ENCODE measurements around the gene ZNF804B. TPM values are rescaled to one million over a fixed set of nuclear protein-coding genes. Genes with fewer than 3 reads are reported as not detected.

The ZNF804B gene
- total RNA-seq, 1 donor from 2014 or later: not detected

- H3K9me3 Mint-ChIP-seq: no peaks in the 10 kb centered on the region
- DNase-seq (ENCODE audit: low spot score): no peak
- H3K27ac Mint-ChIP-seq: no peak overlapping the region
- no peaks in the 10 kb centered on the region for H3K36me3 Mint-ChIP-seq (ENCODE audit: low read depth)
- H3K27me3 Mint-ChIP-seq (ENCODE audit: low read depth): no peaks in the 10 kb centered on the region
- no peak overlapping the region for H3K4me3 Mint-ChIP-seq (ENCODE audit: low read depth)
- no peaks in the 10 kb centered on the region for H3K4me1 Mint-ChIP-seq (ENCODE audit: low read depth)
- intact Hi-C loops (cut with micrococcal nuclease): no loop called here
Measured at GRCh38 chr7:88866265-88866863, 106.9 kb downstream of the ZNF804B start.

DNA sequence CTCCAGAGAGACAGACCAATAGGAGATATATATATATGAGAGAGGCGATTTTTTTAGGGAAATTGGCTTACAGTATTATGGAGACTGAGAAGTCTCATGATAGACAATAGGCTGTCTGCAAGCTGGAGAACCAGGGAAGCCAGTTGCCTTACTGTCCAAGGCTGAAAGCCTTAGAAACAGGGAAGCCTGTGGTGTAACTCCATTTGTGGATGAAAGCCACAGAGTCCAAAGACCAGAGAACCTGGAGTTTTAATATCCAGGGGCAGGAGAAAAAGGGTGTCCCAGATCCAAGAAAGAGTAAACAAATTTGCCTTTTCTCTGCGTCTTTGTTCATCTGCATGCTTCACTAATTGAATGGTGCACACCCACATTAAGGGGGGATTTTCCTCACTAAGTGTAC, 107.7 kb downstream of the ZNF804B start:
- H3K9me3 Mint-ChIP-seq: no peaks in the 10 kb centered on the region
- no peaks in the 10 kb centered on the region for H3K27me3 Mint-ChIP-seq (ENCODE audit: low read depth)
- H3K4me3 Mint-ChIP-seq (ENCODE audit: low read depth): no peak overlapping the region
- H3K4me1 Mint-ChIP-seq (ENCODE audit: low read depth): no peaks in the 10 kb centered on the region
- intact Hi-C loops (cut with micrococcal nuclease): no loop called here
- DNase-seq (ENCODE audit: low spot score): no peak
- H3K27ac Mint-ChIP-seq: no peak overlapping the region
- no peaks in the 10 kb centered on the region for H3K36me3 Mint-ChIP-seq (ENCODE audit: low read depth)

DNA sequence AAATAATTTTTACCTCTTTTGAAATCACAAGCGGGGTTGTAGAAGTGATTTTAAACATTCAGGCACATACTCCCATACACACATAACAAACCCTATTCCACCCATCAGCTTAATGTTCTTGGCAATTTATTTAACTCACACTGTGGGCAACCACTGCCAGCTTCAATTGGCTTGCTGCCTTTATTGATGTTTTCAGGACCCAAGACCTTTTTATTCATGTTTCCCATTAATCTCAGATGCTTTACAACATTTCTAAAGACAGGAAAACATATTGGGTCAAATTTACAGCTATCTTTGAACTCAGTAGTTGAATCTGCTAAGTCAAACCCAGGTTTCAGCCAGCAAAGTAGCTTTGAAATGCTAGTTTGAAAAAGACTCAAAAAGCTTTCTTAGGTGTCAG, 109.0 kb downstream of the ZNF804B start:
- Mint-ChIP-seq H3K4me1 (ENCODE audit: low read depth) (no peaks in the 10 kb centered on the region), H3K9me3 (no peaks in the 10 kb centered on the region), H3K27me3 (ENCODE audit: low read depth) (no peaks in the 10 kb centered on the region), H3K36me3 (ENCODE audit: low read depth) (no peaks in the 10 kb centered on the region), H3K27ac (no peak overlapping the region), H3K4me3 (ENCODE audit: low read depth) (no peak overlapping the region)
- intact Hi-C loops (cut with micrococcal nuclease): no loop called here
- no peak for DNase-seq (ENCODE audit: low spot score)

GRCh38 chr7:88881136-88881535, 121.6 kb downstream of the ZNF804B start:
- no peaks in the 10 kb centered on the region for H3K36me3 Mint-ChIP-seq (ENCODE audit: low read depth)
- H3K27ac Mint-ChIP-seq: no peak overlapping the region
- intact Hi-C loops (cut with micrococcal nuclease): no loop called here
- H3K9me3 Mint-ChIP-seq: no peaks in the 10 kb centered on the region
- no peak overlapping the region for H3K4me3 Mint-ChIP-seq (ENCODE audit: low read depth)
- H3K27me3 Mint-ChIP-seq (ENCODE audit: low read depth): no peaks in the 10 kb centered on the region
- no peaks in the 10 kb centered on the region for H3K4me1 Mint-ChIP-seq (ENCODE audit: low read depth)
- DNase-seq (ENCODE audit: low spot score): no peak

DNA sequence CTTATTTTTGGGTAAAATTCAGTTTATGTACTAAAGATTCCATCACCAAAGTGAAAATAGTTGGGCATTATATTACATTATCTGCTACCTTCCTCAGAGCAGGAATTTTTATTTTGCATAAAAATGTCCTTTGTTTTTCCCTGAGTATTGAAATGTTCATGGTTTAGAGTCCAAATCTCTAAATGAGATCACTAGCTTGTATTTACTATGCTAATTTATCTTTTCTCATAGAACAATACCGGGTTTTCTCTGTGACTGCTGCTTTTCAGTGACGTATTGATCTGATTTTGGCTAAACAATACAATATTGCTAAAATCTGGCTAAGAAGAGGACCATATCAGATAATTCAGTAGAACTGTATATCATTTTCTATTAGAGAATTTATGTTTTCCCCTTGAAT, 125.6 kb downstream of the ZNF804B start:
- Mint-ChIP-seq H3K9me3 (no peaks in the 10 kb centered on the region), H3K36me3 (ENCODE audit: low read depth) (no peaks in the 10 kb centered on the region), H3K4me3 (ENCODE audit: low read depth) (no peak overlapping the region), H3K4me1 (ENCODE audit: low read depth) (no peaks in the 10 kb centered on the region), H3K27me3 (ENCODE audit: low read depth) (no peaks in the 10 kb centered on the region), H3K27ac (no peak overlapping the region)
- intact Hi-C loops (cut with micrococcal nuclease): no loop called here
- DNase-seq (ENCODE audit: low spot score): no peak

DNA sequence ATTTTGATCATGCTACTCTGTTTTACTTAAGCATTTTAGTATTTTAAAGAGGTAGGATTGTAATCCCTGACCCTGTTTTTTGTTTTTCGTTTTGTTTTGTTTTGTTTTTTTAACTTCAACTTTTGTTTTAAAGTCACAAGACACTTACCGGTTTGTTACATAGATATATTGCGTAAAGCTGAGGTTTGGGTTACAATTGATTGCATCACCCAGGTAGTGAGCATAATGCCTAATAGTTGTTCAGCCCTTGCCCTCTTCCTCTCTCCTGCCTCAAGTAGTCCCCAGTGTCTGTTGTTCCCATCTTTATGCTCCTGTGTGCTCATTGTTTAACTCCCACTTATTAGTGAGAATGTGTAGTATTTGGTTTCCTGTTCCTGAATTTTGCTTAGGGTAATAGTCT, 129.2 kb downstream of the ZNF804B start:
- intact Hi-C loops (cut with micrococcal nuclease): no loop called here
- H3K9me3 Mint-ChIP-seq: no peaks in the 10 kb centered on the region
- H3K4me3 Mint-ChIP-seq (ENCODE audit: low read depth): no peak overlapping the region
- DNase-seq (ENCODE audit: low spot score): no peak
- H3K27ac Mint-ChIP-seq: no peak overlapping the region
- H3K4me1 Mint-ChIP-seq (ENCODE audit: low read depth): no peaks in the 10 kb centered on the region
- H3K27me3 Mint-ChIP-seq (ENCODE audit: low read depth): no peaks in the 10 kb centered on the region
- no peaks in the 10 kb centered on the region for H3K36me3 Mint-ChIP-seq (ENCODE audit: low read depth)

DNA sequence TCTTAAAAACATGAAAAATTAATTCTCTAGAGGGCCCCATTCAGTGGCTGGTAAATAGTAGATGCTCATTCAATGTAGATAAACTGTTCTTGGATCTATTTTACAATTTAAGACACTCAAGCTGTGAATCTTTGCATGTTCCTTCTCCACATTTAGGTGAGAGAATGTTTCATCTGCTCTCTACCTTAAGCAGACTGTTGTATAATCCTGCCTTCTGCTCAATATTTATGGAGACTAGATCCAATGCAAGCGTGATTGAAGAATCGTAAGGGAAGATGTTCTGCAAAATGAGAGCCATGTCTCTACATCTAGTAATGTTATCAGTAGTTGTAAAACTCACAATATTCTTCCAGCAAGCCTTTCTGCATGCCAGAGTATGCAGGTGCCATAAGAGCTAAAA, 151.0 kb downstream of the ZNF804B start:
- no peak overlapping the region for H3K4me3 Mint-ChIP-seq (ENCODE audit: low read depth)
- no peaks in the 10 kb centered on the region for H3K4me1 Mint-ChIP-seq (ENCODE audit: low read depth)
- no peak for DNase-seq (ENCODE audit: low spot score)
- no peaks in the 10 kb centered on the region for H3K27me3 Mint-ChIP-seq (ENCODE audit: low read depth)
- H3K36me3 Mint-ChIP-seq (ENCODE audit: low read depth): no peaks in the 10 kb centered on the region
- intact Hi-C loops (cut with micrococcal nuclease): no loop called here
- H3K27ac Mint-ChIP-seq: no peak overlapping the region
- no peaks in the 10 kb centered on the region for H3K9me3 Mint-ChIP-seq

DNA sequence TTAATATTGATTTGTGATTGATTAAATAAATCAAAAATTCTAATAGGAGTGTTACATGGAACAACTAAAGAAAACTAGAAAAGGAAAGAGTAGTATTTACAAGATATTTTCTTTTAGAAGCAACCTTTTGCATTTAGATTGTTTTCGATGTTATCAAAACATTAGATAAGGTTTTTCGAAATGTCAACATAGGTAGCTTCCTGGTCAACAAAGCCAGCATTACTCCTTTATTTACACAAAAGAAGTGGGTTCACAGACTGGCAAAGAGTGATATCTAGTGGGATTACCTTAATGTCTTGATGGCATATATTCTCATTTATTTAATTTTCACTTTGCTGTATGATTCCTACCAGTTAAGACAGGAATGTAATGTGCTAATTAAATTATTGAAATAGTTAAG, 153.4 kb downstream of the ZNF804B start:
- no peaks in the 10 kb centered on the region for H3K36me3 Mint-ChIP-seq (ENCODE audit: low read depth)
- intact Hi-C loops (cut with micrococcal nuclease): no loop called here
- H3K27me3 Mint-ChIP-seq (ENCODE audit: low read depth): no peaks in the 10 kb centered on the region
- DNase-seq (ENCODE audit: low spot score): no peak
- H3K4me1 Mint-ChIP-seq (ENCODE audit: low read depth): no peaks in the 10 kb centered on the region
- no peak overlapping the region for H3K4me3 Mint-ChIP-seq (ENCODE audit: low read depth)
- no peak overlapping the region for H3K27ac Mint-ChIP-seq
- no peaks in the 10 kb centered on the region for H3K9me3 Mint-ChIP-seq

DNA sequence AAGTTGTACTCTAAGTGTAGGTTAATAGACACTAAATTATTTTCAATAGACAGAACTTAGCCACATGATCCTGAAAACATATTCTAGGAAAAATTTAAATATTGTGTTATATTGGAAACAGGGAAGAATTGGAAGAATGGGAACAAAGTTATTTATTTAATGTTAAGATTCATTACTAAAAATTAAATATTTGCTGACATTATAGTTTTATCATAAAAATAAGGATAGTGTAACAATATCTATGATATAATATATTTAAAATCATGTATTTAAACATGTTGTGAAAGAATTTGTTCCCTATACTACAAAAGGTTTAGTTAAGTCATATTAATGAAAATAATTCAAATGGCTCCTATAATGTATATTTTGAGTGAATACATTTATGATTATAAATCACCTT, 156.1 kb downstream of the ZNF804B start:
- DNase-seq (ENCODE audit: low spot score): no peak
- Mint-ChIP-seq H3K4me1 (ENCODE audit: low read depth) (no peaks in the 10 kb centered on the region), H3K27me3 (ENCODE audit: low read depth) (no peaks in the 10 kb centered on the region), H3K27ac (no peak overlapping the region), H3K9me3 (no peaks in the 10 kb centered on the region), H3K36me3 (ENCODE audit: low read depth) (no peaks in the 10 kb centered on the region), H3K4me3 (ENCODE audit: low read depth) (no peak overlapping the region)
- intact Hi-C loops (cut with micrococcal nuclease): no loop called here

DNA sequence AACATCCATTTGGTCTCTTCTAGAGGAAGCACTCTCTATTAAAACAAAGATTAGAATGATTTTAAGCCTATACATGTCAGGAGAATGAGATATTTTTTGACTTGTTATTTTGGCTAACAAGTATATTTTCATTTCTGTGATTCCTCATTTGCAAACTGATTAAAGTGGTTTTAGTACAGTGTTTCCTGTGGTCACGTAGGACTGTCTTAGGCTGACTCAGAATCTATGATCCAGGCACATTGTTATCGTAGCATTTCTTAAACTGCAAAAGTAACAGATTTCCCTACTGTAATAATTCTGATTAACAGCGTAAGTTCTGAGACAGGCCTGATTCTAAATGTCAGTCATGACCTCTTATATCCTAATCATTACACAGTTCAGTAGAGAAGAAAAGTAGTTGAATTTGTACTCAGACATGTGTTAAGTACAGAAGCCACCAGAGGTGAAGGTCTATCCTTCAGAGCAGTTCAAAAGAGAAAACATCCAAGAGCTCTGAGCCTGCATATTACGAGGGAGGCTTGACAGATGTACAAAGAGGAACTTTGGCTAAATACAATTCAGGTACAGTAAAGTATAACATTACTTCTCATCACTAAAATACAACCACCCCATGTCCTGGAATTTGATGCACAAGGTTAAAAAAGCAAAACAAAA, 160.1 kb downstream of the ZNF804B start:
- no peaks in the 10 kb centered on the region for H3K27me3 Mint-ChIP-seq (ENCODE audit: low read depth)
- intact Hi-C loops (cut with micrococcal nuclease): no loop called here
- no peaks in the 10 kb centered on the region for H3K9me3 Mint-ChIP-seq
- no peak for DNase-seq (ENCODE audit: low spot score)
- H3K4me3 Mint-ChIP-seq (ENCODE audit: low read depth): no peak overlapping the region
- no peaks in the 10 kb centered on the region for H3K36me3 Mint-ChIP-seq (ENCODE audit: low read depth)
- H3K27ac Mint-ChIP-seq: no peak overlapping the region
- H3K4me1 Mint-ChIP-seq (ENCODE audit: low read depth): no peaks in the 10 kb centered on the region

GRCh38 chr7:88922944-88923343, 163.4 kb downstream of the ZNF804B start:
- Mint-ChIP-seq H3K4me1 (ENCODE audit: low read depth) (no peaks in the 10 kb centered on the region), H3K4me3 (ENCODE audit: low read depth) (no peak overlapping the region), H3K36me3 (ENCODE audit: low read depth) (no peaks in the 10 kb centered on the region), H3K27ac (no peak overlapping the region), H3K27me3 (ENCODE audit: low read depth) (no peaks in the 10 kb centered on the region), H3K9me3 (no peaks in the 10 kb centered on the region)
- intact Hi-C loops (cut with micrococcal nuclease): no loop called here
- DNase-seq (ENCODE audit: low spot score): no peak

- no peak for DNase-seq (ENCODE audit: low spot score)
- H3K27ac Mint-ChIP-seq: no peak overlapping the region
- no peaks in the 10 kb centered on the region for H3K36me3 Mint-ChIP-seq (ENCODE audit: low read depth)
- H3K27me3 Mint-ChIP-seq (ENCODE audit: low read depth): no peaks in the 10 kb centered on the region
- H3K4me3 Mint-ChIP-seq (ENCODE audit: low read depth): no peak overlapping the region
- intact Hi-C loops (cut with micrococcal nuclease): no loop called here
- H3K4me1 Mint-ChIP-seq (ENCODE audit: low read depth): no peaks in the 10 kb centered on the region
- H3K9me3 Mint-ChIP-seq: no peaks in the 10 kb centered on the region
Measured at GRCh38 chr7:88928276-88928675, 168.8 kb downstream of the ZNF804B start.

DNA sequence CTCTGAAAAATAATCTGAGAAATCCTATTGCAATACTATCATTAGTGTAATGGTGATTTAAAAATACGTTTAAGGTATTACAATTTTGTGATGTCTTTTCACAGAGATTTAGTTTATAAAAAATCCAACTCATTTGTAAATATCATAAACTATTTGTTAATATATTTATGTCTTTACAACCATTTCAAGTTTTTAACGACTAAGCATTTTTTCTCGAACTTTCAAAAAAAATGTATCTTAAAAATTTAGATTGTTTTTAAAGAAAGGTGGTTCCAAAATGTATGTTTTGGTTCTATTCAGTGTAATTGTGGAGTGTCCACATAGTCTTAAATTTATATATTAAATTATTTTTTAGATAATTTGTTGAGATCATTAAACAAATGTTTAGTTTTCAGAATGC, 170.2 kb downstream of the ZNF804B start:
- intact Hi-C loops (cut with micrococcal nuclease): no loop called here
- Mint-ChIP-seq H3K4me1 (ENCODE audit: low read depth) (no peaks in the 10 kb centered on the region), H3K36me3 (ENCODE audit: low read depth) (no peaks in the 10 kb centered on the region), H3K27ac (no peak overlapping the region), H3K27me3 (ENCODE audit: low read depth) (no peaks in the 10 kb centered on the region), H3K9me3 (no peaks in the 10 kb centered on the region), H3K4me3 (ENCODE audit: low read depth) (no peak overlapping the region)
- DNase-seq (ENCODE audit: low spot score): no peak

DNA sequence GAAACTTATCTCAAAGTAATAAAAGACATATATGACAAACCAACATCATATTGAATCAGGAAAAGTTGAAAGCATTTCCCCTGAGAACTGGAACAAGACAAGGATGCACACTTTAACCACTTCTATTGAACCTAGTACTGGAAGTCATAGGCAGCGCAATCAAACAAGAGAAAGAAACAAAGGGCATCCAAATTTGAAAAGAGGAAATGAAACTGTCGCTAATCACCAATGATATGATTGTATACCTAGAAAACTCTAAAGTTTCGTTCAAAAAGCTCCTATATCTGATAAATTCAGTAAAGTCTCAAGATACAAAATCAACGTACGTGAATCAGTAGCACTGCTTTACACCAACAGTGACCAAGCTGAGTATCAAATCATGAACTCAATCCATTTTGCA, 173.8 kb downstream of the ZNF804B start:
- Mint-ChIP-seq H3K27ac (no peak overlapping the region), H3K27me3 (ENCODE audit: low read depth) (no peaks in the 10 kb centered on the region), H3K4me1 (ENCODE audit: low read depth) (no peaks in the 10 kb centered on the region), H3K4me3 (ENCODE audit: low read depth) (no peak overlapping the region), H3K36me3 (ENCODE audit: low read depth) (no peaks in the 10 kb centered on the region), H3K9me3 (no peaks in the 10 kb centered on the region)
- intact Hi-C loops (cut with micrococcal nuclease): no loop called here
- no peak for DNase-seq (ENCODE audit: low spot score)

Data from activated T-helper 2 cell treated with anti-CD3 and anti-CD28 coated beads, Interferon-gamma antibody, Interleukin-2, Interleukin-4, amounts not matched to agents 10 μg/mL and 5 μg/mL and 100 μg/mL, durations not matched to agents 14 hours and 24 hours and 36 hours (primary cell).